Left renal cortex interstitium (tissue), 4 donors: Measurements from ENCODE around the gene ST6GAL1. TPM values are rescaled to one million over a fixed set of nuclear protein-coding genes. Genes with fewer than 3 reads are reported as not detected.

Source experiments
- DNase-seq, 4 donors: peaks; one replicate each; pipeline ENCODE4 v3.0.0-alpha.2; 2013; ENCODE audit warnings: low read depth in 4 of 4, low spot score in 2 of 4, missing footprints in 1 of 4
- polyA plus RNA-seq, 4 donors: library from polyadenylated mRNA; unstranded; fragments of 120-200 nt; gene quantifications; one replicate each; pipeline ENCODE4 v1.2.1, GENCODE V29; 2013; ENCODE audit not compliant: insufficient read length in 4 of 4

ST6GAL1 gene
- polyA plus RNA-seq, 4 donors: 59.8 to 88.3 (median 72.0) TPM

- no peak for DNase-seq
These were observed 14.2 kb upstream of the ST6GAL1 start for GRCh38 chr3:186915806-186916796.

GRCh38 chr3:186917512-186918312, 12.6 kb upstream of the ST6GAL1 start:
- DNase-seq: no peak

- DNase-seq: no peak
These were observed 10.0 kb upstream of the ST6GAL1 start for GRCh38 chr3:186920301-186920700.

GRCh38 chr3:186920796-186921195, 9.5 kb upstream of the ST6GAL1 start:
- DNase-seq: no peak

- no peak for DNase-seq
These were observed 8.7 kb upstream of the ST6GAL1 start for GRCh38 chr3:186921578-186921977.

- no peak for DNase-seq
These were observed 8.1 kb upstream of the ST6GAL1 start for GRCh38 chr3:186922224-186922623.

- DNase-seq: no peak
These were observed 7.5 kb upstream of the ST6GAL1 start for GRCh38 chr3:186922790-186923189.

- no peak for DNase-seq
These were observed 7.1 kb upstream of the ST6GAL1 start for GRCh38 chr3:186923241-186923640.

GRCh38 chr3:186925826-186926225, 4.5 kb upstream of the ST6GAL1 start:
- DNase-seq: no peak

GRCh38 chr3:186929186-186929585, 1.1 kb upstream of the ST6GAL1 start:
- no peak for DNase-seq

GRCh38 chr3:186929685-186930084, 641 bp upstream of the ST6GAL1 start:
- DNase-seq: no peak

- peak in 2 of 4 donors; percentile 53 to 56 for DNase-seq
These were observed 560 bp downstream of the ST6GAL1 start for GRCh38 chr3:186930641-186931531.

GRCh38 chr3:186931532-186932280, 1.4 kb downstream of the ST6GAL1 start:
- peak in 2 of 4 donors; percentile 45 to 55 for DNase-seq

GRCh38 chr3:186932281-186933181, 2.2 kb downstream of the ST6GAL1 start:
- no peak for DNase-seq

GRCh38 chr3:186933816-186934215, 3.5 kb downstream of the ST6GAL1 start:
- DNase-seq: no peak

- no peak for DNase-seq
These were observed 4.8 kb downstream of the ST6GAL1 start for GRCh38 chr3:186935133-186935532.

- no peak for DNase-seq
These were observed 6.9 kb downstream of the ST6GAL1 start for GRCh38 chr3:186937017-186937875.

- DNase-seq: no peak
These were observed 8.4 kb downstream of the ST6GAL1 start for GRCh38 chr3:186938716-186939115.
